ENCODE data around the gene PDE6A. TPM values are rescaled to one million over a fixed set of nuclear protein-coding genes. Genes with fewer than 3 reads are reported as not detected.

Gene PDE6A
- total RNA-seq, 1 experiment from 2014 or later, result not detected

- H3K27ac Mint-ChIP-seq, result no peak overlapping the region
- DNase-seq (ENCODE audit: low spot score) (no peak), ATAC-seq (no peak)
- H3K9me3 Mint-ChIP-seq, result no peaks in the 10 kb centered on the region
- TF ChIP-seq ZNF138 (CRISPR knock-in tag; conservative IDR thresholded peaks at IDR 0.05) (no peak), RORB (CRISPR knock-in tag; IDR thresholded peaks at IDR 0.05) (no peak), ZNF219 (CRISPR knock-in tag; IDR thresholded peaks at IDR 0.05; ENCODE audit: borderline replicate concordance) (no peak), GTF2I (CRISPR knock-in tag; conservative IDR thresholded peaks at IDR 0.05) (no peak), ZNF416 (CRISPR knock-in tag; IDR thresholded peaks at IDR 0.05) (no peak), NR2C2 (CRISPR knock-in tag; IDR thresholded peaks at IDR 0.05) (no peak), ESRRA (CRISPR knock-in tag; IDR thresholded peaks at IDR 0.05; ENCODE audit: borderline replicate concordance) (no peak), AR (CRISPR knock-in tag; IDR thresholded peaks at IDR 0.05) (no peak), CREB1 (CRISPR knock-in tag; IDR thresholded peaks at IDR 0.05) (no peak)
- TF ChIP-seq, protein P1, sequence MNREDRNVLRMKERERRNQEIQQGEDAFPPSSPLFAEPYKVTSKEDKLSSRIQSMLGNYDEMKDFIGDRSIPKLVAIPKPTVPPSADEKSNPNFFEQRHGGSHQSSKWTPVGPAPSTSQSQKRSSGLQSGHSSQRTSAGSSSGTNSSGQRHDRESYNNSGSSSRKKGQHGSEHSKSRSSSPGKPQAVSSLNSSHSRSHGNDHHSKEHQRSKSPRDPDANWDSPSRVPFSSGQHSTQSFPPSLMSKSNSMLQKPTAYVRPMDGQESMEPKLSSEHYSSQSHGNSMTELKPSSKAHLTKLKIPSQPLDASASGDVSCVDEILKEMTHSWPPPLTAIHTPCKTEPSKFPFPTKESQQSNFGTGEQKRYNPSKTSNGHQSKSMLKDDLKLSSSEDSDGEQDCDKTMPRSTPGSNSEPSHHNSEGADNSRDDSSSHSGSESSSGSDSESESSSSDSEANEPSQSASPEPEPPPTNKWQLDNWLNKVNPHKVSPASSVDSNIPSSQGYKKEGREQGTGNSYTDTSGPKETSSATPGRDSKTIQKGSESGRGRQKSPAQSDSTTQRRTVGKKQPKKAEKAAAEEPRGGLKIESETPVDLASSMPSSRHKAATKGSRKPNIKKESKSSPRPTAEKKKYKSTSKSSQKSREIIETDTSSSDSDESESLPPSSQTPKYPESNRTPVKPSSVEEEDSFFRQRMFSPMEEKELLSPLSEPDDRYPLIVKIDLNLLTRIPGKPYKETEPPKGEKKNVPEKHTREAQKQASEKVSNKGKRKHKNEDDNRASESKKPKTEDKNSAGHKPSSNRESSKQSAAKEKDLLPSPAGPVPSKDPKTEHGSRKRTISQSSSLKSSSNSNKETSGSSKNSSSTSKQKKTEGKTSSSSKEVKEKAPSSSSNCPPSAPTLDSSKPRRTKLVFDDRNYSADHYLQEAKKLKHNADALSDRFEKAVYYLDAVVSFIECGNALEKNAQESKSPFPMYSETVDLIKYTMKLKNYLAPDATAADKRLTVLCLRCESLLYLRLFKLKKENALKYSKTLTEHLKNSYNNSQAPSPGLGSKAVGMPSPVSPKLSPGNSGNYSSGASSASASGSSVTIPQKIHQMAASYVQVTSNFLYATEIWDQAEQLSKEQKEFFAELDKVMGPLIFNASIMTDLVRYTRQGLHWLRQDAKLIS (CRISPR knock-in tag; IDR thresholded peaks at IDR 0.05; ENCODE audit: borderline replicate concordance), result no peak
- TF ChIP-seq, protein P2, sequence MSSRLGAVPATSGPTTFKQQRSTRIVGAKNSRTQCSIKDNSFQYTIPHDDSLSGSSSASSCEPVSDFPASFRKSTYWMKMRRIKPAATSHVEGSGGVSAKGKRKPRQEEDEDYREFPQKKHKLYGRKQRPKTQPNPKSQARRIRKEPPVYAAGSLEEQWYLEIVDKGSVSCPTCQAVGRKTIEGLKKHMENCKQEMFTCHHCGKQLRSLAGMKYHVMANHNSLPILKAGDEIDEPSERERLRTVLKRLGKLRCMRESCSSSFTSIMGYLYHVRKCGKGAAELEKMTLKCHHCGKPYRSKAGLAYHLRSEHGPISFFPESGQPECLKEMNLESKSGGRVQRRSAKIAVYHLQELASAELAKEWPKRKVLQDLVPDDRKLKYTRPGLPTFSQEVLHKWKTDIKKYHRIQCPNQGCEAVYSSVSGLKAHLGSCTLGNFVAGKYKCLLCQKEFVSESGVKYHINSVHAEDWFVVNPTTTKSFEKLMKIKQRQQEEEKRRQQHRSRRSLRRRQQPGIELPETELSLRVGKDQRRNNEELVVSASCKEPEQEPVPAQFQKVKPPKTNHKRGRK (CRISPR knock-in tag; IDR thresholded peaks at IDR 0.05; ENCODE audit: borderline replicate concordance), result no peak
- TF ChIP-seq, protein P3, sequence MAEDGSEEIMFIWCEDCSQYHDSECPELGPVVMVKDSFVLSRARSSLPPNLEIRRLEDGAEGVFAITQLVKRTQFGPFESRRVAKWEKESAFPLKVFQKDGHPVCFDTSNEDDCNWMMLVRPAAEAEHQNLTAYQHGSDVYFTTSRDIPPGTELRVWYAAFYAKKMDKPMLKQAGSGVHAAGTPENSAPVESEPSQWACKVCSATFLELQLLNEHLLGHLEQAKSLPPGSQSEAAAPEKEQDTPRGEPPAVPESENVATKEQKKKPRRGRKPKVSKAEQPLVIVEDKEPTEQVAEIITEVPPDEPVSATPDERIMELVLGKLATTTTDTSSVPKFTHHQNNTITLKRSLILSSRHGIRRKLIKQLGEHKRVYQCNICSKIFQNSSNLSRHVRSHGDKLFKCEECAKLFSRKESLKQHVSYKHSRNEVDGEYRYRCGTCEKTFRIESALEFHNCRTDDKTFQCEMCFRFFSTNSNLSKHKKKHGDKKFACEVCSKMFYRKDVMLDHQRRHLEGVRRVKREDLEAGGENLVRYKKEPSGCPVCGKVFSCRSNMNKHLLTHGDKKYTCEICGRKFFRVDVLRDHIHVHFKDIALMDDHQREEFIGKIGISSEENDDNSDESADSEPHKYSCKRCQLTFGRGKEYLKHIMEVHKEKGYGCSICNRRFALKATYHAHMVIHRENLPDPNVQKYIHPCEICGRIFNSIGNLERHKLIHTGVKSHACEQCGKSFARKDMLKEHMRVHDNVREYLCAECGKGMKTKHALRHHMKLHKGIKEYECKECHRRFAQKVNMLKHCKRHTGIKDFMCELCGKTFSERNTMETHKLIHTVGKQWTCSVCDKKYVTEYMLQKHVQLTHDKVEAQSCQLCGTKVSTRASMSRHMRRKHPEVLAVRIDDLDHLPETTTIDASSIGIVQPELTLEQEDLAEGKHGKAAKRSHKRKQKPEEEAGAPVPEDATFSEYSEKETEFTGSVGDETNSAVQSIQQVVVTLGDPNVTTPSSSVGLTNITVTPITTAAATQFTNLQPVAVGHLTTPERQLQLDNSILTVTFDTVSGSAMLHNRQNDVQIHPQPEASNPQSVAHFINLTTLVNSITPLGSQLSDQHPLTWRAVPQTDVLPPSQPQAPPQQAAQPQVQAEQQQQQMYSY (CRISPR knock-in tag; IDR thresholded peaks at IDR 0.05), result no peak
- peaks cover 7% of the 10 kb centered on the region for H3K36me3 Mint-ChIP-seq
- no peaks in the 10 kb centered on the region for H3K27me3 Mint-ChIP-seq (ENCODE audit: low read depth)
- POLR2A ChIA-PET, result no interaction called here
- CTCF ChIA-PET, result interaction anchor here (0.7 to 4.5 kb wide), 9 partner anchors 7 to 189 kb away, joined by 3 to 29 read pairs (median 5); no protein-coding TSS in a partner anchor
- H3K4me1 Mint-ChIP-seq, result peaks cover 16% of the 10 kb centered on the region
- H3K4me3 Mint-ChIP-seq, result no peak overlapping the region
These were observed 118.0 kb downstream of the PDE6A start for GRCh38 chr5:149826574-149826973.

- POLR2A ChIA-PET, result no interaction called here
- ATAC-seq, result no peak
- no peak for DNase-seq (ENCODE audit: low spot score)
- Mint-ChIP-seq H3K27me3 (ENCODE audit: low read depth) (no peaks in the 10 kb centered on the region), H3K9me3 (no peaks in the 10 kb centered on the region), H3K4me1 (peaks cover 24% of the 10 kb centered on the region), H3K36me3 (peaks cover 7% of the 10 kb centered on the region), H3K27ac (no peak overlapping the region), H3K4me3 (no peak overlapping the region)
- CTCF ChIA-PET, result interaction anchor here (2.5 to 5.3 kb wide), 2 partner anchors 8 to 13 kb away, joined by 7 to 35 read pairs; no protein-coding TSS in a partner anchor
- TF ChIP-seq, protein P4, sequence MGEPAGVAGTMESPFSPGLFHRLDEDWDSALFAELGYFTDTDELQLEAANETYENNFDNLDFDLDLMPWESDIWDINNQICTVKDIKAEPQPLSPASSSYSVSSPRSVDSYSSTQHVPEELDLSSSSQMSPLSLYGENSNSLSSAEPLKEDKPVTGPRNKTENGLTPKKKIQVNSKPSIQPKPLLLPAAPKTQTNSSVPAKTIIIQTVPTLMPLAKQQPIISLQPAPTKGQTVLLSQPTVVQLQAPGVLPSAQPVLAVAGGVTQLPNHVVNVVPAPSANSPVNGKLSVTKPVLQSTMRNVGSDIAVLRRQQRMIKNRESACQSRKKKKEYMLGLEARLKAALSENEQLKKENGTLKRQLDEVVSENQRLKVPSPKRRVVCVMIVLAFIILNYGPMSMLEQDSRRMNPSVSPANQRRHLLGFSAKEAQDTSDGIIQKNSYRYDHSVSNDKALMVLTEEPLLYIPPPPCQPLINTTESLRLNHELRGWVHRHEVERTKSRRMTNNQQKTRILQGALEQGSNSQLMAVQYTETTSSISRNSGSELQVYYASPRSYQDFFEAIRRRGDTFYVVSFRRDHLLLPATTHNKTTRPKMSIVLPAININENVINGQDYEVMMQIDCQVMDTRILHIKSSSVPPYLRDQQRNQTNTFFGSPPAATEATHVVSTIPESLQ (CRISPR knock-in tag; IDR thresholded peaks at IDR 0.05), result no peak
- TF ChIP-seq CDX4 (CRISPR knock-in tag; IDR thresholded peaks at IDR 0.05; ENCODE audit: borderline replicate concordance) (no peak), HMGXB4 (CRISPR knock-in tag; IDR thresholded peaks at IDR 0.05) (no peak), ESRRA (CRISPR knock-in tag; IDR thresholded peaks at IDR 0.05; ENCODE audit: borderline replicate concordance) (no peak), MXD4 (CRISPR knock-in tag; IDR thresholded peaks at IDR 0.05; ENCODE audit: borderline replicate concordance) (no peak), GTF2I (CRISPR knock-in tag; conservative IDR thresholded peaks at IDR 0.05) (no peak), MAX (CRISPR knock-in tag; IDR thresholded peaks at IDR 0.05) (no peak), ZNF416 (CRISPR knock-in tag; IDR thresholded peaks at IDR 0.05) (no peak), CREB1 (CRISPR knock-in tag; IDR thresholded peaks at IDR 0.05) (no peak)
These were observed 119.7 kb downstream of the PDE6A start for GRCh38 chr5:149824846-149825245.

Measured in WTC11 (cell line).